ENCODE data around the gene ABCF2.

The ABCF2 gene

DNA sequence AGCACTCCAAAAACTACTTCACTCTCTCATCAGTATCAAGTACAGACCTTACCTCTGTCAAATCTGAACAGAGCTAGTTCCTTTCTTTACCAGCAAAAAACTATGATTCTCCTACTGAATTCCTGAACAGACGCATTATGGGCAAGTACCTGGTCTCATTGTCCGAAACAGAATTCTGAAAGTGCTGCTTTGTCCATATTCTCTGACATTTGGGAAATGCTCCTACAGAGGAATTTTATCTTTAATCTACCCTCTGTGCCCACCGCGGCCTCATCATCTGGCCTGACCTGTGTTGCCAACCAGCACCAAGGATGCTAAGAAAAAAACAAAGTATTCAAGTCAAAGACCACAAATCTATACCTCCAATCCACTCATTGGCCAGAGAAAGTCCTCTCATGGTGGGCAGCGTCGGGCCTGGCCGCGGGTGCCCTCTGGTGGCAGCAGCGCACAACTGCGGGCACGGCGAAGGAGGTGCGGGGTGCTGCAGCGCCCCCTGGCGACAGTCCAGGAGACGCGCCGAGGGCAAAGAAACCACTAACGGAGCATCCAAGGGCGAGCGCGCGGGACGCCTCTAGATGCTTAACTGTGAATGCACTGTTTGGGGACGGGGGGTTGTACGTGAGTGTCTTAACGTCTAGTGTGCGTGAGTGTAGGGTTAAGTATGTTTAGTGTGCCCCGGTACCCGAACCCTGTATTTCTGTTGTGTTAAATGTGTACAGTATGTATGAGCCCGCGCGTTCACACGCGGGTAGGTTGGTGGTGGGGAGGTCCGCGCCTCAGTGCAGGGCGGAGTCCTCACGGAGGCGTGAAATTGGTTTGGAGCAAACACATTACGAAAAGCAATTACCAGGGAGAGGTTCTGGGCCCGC, 54.5 kb downstream of the ABCF2 start:
- H3K4me1 Mint-ChIP-seq, result peaks cover 16% of the 10 kb centered on the region
- peaks cover 90% of the 10 kb centered on the region for H3K27me3 Mint-ChIP-seq

DNA sequence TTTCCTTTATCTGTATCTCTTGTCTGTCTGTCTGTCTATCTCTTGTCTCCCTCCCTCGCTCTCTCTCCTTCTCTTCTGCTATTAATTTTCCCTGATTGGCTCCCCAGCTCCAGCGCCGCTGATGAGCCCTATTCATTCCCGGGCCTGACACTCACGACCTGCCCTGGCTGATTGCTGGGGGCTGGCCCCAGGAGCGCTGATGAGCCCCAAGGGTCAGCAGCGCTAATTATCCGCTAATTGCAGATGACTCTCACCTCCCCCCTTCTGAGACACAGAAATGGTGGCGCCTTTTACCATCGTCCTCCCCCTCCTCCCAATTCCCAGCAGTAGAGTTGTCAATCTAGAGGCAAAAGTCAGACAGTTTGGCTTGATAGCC, 58.2 kb downstream of the ABCF2 start:
- Mint-ChIP-seq H3K27ac (no peak overlapping the region), H3K9me3 (no peaks in the 10 kb centered on the region), H3K4me3 (peak overlapping the region; percentile 69 to 83), H3K27me3 (peaks cover 61% of the 10 kb centered on the region), H3K4me1 (peaks cover 16% of the 10 kb centered on the region)
- no peak for ATAC-seq
- DNase-seq, result no peak

More for the DNA sequence above, 54.5 kb downstream of the ABCF2 start:
- Mint-ChIP-seq H3K9me3 (no peaks in the 10 kb centered on the region), H3K27ac (no peak overlapping the region), H3K4me3 (no peak overlapping the region)
- DNase-seq (peak; percentile 83), ATAC-seq (peak; percentile 61)

DNA sequence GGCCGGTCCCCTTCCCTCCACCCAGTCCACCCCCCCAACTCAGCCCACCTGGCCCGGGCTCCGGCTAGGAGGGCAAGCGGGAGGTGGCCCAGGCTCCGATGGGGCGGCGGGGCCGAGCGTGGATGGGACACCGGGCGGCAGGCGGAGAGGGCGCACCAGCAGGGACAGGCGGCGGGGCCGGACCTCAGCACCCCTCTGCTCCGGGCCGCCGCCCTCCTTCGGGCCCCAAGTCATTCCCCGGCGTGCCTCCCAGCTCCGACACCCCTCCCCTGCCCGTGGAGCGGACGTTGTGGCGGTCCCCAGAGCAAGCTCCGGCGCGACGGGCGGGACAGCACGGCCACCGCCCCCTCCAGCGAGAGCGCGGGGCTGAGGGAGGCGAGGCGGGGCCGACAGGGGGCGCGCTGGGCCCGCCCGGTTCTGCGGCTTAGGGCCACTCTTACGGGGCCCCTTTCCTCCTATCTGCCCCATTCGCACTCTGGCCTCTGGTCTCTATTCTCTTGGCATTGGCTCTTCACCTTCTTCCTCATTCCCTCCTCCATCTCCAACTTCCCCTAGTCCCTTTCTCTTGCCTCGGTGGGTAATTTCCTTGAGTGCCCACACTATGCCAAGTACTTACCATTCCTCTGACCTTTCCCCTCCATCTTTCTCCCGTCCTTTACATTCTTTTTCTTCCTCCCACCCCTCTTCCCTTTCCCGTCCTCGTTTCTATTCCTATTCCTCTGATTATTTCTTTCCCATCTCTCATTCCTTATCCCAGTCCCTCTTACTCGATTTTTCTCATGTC, 58.8 kb downstream of the ABCF2 start:
- peaks cover 56% of the 10 kb centered on the region for H3K27me3 Mint-ChIP-seq
- no peaks in the 10 kb centered on the region for H3K9me3 Mint-ChIP-seq
- peak; percentile 68 to 72 for DNase-seq
- H3K4me3 Mint-ChIP-seq, result peak overlapping the region; percentile 69 to 83
- peak; percentile 90 for ATAC-seq
- H3K27ac Mint-ChIP-seq, result no peak overlapping the region
- H3K4me1 Mint-ChIP-seq, result peaks cover 16% of the 10 kb centered on the region

DNA sequence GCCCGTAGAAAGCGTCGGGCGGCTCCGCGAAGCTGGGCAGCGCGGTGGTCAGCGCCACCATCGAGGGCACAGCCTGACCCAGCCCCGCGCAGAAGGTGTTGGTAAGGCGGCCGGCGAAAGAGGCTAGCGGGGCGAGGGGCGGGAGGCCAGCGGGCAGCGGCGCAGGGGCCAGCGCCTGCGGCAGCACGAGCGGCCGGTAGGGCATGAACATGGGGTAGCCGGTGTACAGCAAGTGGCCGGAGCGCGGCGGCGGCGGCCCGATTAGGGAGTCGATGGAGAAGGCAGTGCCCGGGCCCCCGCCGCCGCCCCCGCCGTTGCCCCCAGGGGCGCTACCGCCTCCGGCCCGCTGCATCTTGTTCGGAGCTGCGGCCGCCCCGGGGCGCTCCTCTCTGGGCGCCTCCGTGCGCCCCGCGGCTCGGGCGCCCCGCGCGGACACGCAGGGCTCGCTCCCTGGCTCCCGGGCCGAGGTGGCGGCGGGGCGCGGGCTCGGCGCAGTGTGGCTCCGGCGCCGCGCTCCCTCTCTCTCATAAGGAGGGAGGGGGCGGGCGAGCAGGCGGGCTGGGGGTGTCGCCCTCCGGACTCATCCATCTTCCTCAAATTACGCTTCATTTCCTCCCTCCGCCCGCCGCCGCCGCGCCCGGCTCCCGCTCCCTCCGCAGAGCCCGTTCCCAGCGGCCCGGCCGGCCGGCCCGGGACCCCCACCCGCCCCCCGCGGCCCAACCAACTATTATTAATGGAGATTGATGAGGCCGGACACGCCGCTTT, 59.6 kb downstream of the ABCF2 start, which contains the start of gene GBX1:
GBX1 (minus strand) TSS at position 498 of the 765 bp plus-strand sequence; CDS start at position 352, 146 bp downstream.
- no peak within 1 kb of the TSS for H3K27ac Mint-ChIP-seq
- no peaks in the 10 kb centered on the region for H3K9me3 Mint-ChIP-seq
- DNase-seq (no peak), ATAC-seq (peak; percentile 51)
- peaks cover 48% of the 10 kb centered on the region for H3K27me3 Mint-ChIP-seq
- H3K4me3 Mint-ChIP-seq, result peak within 1 kb of the TSS; percentile 69 to 83
- H3K4me1 Mint-ChIP-seq, result peaks cover 11% of the 10 kb centered on the region

DNA sequence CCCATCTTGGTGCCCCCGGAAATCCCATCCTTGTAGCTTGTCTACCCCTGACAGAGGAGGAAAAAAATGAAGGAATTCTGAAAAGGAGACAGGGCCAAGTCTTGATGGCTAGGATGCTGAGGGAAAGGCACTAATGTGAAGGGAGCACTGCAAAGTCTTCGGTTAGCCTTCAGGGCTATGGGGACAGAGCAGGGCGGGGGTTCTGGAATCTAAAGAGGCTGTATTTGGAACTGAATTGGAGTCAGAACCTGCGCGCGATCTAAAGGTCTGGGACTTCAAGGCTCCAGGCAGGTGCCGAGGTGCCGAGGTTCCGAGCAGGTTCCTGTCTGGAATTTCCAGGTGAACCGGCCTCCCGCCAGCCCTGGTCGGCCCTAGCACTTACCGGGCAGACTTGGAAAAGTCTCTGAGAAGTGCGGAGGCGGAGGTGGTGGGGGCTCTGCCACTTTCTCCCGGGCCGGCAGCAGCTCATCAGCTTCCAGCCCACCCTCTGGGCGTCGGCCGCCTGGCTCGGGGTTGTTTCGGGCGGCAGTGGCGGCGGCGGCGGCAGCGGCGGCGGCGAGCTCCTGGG, 60.3 kb downstream of the ABCF2 start:
- no peak for DNase-seq
- ATAC-seq, result no peak
- Mint-ChIP-seq H3K4me1 (peaks cover 9% of the 10 kb centered on the region), H3K27me3 (peaks cover 41% of the 10 kb centered on the region), H3K4me3 (peak overlapping the region; percentile 22 to 49), H3K9me3 (no peaks in the 10 kb centered on the region), H3K27ac (no peak overlapping the region)
